T-cell (primary cell): Measurements from ENCODE around the gene DNAI2. TPM values are rescaled to one million over a fixed set of nuclear protein-coding genes. Genes with fewer than 3 reads are reported as not detected.

Experiments
- total RNA-seq, 35 experiments: library from RNA in 6 of 35; stranded (reverse) in 6 of 35; fragments of 120-200 nt in 1 of 35; gene quantifications; one replicate each; pipeline versions ENCODE4 v1.2.1 to v1.2.4 and lab custom pipeline; 2013 to 2026

Gene DNAI2
- total RNA-seq, 5 donors from 2014 or later (not counting 1 experiment from before 2014, with no cell fraction given) = 0.80 to 5.3 (median 1.7) TPM

Other genes starting within 250 kb of the DNAI2 start
- 1,000 to 10,000 TPM; 1,569 to 1,786 (median 1,717) TPM for gene RPL38, start 70.6 kb upstream of the DNAI2 start, total RNA-seq
- 10 to 100 TPM; 10.0 to 21.7 (median 16.0) TPM for gene TTYH2, start 60.7 kb upstream of the DNAI2 start, total RNA-seq
- gene KIF19, start 52.0 kb downstream of the DNAI2 start, total RNA-seq = 1 to 10 TPM in 1 of 5 donors, under 1 TPM in 4; 0.20 to 2.0 (median 0.53) TPM
- gene BTBD17, start 87.6 kb downstream of the DNAI2 start, total RNA-seq = under 1 TPM in 1 of 5 donors, not detected in 4; 0.26 TPM
- not detected for gene GPR142, start 93.3 kb downstream of the DNAI2 start, total RNA-seq
- gene GPRC5C, start 157.9 kb downstream of the DNAI2 start, total RNA-seq = 1 to 10 TPM in 1 of 5 donors, under 1 TPM in 2, not detected in 2; 0.46 to 1.5 (median 0.55) TPM
- gene CD300A, start 192.4 kb downstream of the DNAI2 start, total RNA-seq = 10 to 100 TPM in 4 of 5 donors, 1 to 10 TPM in 1; 9.2 to 18.8 (median 12.5) TPM